ENCODE measurements around the gene ZNF273.

Gene ZNF273

DNA sequence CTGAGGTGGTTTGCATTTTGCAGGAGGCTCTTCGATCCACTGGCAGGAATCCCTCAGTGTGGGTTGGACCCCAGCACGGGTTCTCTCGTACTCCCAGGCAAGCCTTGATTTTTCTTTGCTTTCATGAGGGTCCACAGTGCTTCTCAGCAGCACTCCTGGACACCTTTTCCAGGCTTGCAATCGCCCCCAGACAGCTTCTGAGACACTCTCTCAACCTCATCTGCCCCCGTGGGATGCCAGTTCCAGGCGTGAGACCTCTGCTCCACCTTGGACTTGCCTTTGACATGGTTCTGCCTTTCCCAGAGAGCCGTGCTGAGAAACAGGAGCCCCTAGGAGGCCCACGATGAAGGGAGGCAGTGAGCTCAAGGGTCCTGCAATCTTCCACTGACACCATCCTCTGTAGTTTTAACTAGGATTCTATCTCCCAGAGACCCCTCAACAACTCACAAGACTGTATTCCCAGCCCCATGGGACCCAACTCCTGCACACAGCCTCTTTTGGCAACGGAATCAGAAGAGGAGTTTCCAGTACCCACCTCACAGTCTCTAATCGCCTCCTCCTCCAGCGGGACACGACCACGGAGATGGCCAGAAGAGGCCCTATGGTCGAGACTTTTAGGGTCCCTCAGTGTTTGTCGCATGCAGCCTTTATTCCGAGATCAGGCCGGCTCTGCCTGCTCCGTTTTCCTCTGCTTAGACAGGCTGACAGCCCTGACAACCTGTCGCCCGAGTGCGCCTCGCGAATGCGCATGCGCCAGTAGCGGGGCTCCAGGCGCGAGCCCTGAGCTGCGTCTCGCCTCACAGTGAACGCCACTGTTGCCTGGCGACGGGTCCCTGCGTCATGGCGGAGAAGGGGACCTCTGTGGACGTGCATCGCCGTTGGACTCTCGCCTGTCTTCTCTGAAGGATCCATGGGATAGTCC, 26.0 kb upstream of the ZNF273 start:
- DNase-seq (ENCODE audit: low read depth), result peak; percentile 58

DNA sequence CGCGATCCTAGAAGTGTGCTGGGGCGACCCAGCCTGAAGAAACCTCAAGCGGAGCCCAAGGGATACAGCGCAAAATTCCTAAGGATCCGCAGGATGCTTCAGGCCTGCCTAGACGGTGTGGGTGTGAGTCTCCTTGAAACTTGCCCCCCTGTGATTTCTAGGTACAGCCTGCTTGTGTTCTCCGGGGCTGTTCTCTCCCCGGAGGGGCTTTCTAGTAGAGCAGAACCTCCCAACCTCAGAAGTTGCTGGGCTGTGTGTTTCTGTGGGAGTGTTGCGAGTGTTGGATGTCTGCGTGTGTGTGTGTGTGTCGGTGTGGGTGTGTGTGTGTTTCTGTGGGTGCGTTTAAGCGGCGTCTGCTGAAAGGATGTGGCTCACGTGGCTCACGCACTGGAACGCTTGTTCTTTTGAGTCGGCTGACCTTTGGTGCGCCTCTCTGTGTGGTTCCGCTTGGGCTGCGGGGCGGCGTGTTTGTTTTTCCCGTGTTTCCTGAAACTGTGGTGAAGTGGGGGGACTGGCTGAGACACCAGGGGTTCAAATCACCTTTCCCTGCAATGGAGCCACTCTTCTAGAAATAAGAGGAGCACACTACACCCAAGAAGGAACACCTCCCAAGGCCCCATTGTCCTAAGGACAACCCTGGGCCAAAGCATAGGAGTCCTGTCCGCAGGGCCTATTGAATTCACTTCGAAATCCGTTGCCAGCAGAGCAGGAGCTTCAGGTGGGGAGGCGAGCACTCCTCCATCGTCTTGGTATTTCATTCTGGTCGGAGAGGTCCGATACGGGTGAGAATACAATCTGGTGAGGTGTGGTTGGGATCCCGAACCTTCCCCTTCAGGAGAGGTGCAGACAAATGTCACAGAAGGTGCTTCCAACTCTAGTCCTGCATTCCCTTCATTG, 25.1 kb upstream of the ZNF273 start:
- no peak for DNase-seq (ENCODE audit: low read depth)

DNA sequence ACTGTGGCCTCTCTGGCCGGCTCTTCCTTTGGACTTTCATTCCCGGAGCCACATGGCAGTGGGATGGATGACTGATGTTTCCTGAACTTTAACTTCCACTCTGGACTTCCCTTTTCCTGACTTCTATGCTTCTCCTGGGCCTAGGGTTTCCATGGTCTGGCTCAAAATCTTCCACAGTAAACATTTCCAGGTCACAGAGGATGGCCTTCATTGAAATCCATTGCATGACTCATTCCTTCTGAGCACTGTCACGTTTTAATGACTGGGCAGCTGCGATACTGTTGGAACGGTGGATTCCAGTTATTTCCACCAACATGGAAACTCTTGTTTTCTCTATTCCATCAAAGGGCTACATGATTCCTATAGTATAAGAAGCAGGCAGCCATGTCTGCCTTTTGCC, 24.4 kb upstream of the ZNF273 start:
- no peak for DNase-seq (ENCODE audit: low read depth)

DNA sequence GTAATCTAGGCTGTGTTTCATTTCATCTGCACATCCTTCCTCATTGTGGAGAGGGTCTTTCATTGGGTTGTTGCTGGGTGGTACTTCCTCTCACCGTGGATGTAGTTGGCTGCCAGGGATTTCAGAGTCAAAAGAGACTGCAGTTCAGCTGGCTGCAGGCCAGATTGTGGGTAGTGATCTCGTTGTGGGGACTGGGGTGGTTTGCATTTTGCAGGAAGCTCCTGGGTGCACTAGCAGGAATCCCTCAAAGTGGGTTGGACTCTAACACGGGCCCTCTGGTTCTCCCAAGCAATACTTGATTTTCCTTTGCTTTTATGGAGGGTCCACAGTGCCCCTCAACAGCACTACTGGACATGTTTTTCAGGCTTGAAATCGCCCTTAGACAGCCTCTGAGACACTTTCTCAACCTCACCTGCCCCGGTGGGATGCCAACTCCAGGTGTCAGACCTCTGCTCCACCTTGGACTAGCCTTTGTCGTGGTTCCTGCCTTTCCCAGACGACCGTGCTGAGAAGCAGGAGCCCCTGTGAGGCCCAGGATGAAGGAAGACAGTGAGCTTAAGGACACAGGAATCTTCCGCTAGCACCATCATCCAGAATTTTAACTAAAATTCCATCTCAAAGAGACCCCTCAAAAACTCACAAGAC, 23.9 kb upstream of the ZNF273 start:
- DNase-seq (ENCODE audit: low read depth), result no peak

DNA sequence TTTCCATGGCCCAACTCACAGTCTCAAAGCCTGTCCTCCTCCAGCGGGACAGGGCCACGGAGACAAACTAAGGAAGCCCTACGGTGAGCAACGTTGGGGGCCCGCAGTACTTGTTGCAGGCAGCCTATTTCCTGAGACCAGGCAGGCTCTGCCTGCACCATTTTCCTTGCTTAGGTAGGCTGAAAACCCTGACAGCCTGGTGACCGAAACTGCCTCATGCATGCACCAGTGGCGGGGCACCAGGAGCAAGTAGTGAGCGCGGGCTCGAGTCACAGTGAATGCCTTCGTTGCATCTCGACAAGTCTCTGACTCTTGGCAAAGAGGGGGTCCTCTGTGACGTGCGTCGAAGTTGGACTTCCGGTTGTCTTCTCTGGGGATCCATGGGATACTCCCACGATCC, 23.3 kb upstream of the ZNF273 start:
- DNase-seq (ENCODE audit: low read depth), result no peak

DNA sequence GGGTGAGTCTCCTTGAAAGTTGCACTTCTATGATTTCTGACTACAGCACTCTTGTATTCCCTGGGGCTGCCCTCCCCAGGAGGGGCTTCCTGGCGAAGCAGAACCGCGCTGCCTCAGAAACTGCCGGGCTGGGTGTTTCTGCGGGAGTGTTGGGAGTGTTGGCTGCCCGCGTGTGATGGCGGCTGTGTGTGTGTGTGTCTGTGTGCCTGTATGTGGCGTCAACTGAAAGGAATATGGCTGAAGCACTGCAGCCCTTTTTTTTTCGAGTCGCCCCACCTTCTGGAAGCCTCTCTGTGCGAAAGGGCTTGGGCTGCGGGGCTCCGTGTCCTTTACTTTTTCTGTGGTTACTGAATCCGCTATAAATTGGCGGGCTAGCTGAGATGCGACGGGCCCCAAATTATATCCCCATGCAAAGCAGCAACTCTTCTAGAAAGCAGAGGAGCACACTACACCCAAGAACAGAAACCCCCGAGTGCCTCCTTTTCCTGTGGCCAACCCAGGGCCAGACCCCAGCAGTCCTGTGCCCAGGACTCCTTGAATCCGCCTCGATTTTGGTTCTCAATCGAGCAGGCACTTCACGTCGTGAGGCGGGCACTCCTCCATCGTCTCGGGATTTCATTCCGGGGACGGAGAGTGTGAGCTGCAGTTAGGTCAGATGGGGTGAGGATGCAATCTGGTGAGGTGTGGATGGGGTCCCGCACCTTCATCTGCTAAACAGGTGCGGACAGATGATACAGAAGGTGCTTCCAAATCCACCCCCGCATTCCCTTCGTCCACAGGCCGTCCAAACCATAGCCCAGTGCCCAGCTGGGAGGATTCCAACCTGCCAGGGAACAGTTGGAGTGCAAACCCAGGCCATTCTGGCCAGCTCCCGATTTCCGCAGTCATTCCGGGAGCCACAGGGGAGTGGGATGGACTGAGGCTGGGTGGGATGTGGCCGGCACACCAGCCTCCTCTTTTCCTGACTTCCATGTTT, 22.5 kb upstream of the ZNF273 start:
- DNase-seq (ENCODE audit: low read depth), result no peak

DNA sequence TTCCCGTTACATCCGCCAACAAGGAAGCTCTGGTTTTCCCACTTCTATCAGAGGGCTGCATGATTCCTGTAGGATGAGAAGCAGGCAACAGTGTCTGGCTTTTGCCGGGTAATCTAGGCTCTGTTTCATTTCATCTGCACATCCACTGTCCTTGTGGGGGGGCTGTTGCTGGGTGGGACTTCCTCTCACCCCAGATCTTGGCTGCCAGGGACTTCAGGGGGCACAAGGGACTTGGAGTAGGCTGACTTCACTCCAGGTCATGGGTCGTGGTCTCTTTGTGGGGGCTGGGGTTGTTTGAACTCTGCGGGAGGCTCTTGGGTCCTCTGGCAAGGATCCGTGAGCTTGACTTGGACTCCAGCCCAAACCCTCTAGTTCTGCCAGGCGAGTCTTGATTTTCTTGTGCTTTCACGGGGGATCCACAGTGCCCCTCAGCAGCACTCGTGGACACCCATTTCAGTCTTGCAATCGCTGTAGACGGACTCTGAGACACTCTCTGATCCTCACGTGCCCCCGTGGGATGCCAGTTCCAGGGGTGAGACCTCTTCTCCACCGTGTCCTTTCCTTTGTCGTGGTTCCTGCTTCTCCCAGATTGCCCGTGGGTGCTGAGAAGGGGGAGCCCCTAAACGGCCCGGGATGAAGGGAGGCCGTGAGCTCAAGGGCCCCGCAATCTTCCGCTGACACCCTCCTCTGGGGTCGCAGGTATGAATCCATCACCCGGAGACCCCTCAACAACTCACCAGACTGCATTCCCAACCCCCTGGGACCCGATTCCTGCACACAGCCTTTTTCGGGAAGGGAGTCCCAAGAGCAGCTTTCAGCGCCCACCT, 21.4 kb upstream of the ZNF273 start:
- DNase-seq (ENCODE audit: low read depth), result no peak

DNA sequence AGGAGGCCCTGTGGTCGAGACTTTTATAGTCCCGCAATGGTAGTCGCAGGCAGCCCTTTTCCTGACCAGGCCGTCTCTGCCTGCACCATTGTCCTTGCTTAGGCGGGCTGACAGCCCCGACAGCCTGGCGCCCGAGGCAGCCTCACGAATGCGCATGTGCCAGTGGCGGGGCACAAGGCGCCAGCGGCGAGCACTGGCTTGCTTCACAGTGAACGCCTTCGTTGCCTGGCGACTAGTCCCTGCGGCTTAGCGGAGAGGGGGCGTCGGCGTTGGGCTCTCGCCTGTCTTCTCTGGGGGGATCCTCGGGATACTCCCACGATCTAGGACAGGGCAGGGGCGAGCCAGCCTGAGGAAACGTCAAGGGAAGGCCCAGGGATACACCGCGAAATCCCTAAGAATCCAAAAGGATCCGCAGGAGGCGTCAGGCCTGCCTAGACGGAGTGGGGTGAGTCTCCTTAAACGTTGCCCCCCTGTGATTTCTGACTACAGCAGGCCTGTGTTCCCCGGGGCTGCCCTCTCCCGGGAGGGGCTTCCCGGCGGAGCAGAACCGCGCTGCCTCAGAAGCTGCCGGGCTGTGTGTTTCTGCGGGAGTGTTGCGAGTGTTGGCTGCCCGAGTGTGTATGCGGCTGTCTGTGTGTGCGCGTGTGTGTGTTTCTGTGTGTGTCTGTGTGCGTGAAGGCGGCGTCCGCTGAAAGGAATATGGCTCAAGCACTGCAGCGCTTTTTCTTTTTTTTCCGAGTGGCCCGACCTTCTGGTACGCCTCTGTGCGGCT, 20.5 kb upstream of the ZNF273 start:
- DNase-seq (ENCODE audit: low read depth), result peak; percentile 34

DNA sequence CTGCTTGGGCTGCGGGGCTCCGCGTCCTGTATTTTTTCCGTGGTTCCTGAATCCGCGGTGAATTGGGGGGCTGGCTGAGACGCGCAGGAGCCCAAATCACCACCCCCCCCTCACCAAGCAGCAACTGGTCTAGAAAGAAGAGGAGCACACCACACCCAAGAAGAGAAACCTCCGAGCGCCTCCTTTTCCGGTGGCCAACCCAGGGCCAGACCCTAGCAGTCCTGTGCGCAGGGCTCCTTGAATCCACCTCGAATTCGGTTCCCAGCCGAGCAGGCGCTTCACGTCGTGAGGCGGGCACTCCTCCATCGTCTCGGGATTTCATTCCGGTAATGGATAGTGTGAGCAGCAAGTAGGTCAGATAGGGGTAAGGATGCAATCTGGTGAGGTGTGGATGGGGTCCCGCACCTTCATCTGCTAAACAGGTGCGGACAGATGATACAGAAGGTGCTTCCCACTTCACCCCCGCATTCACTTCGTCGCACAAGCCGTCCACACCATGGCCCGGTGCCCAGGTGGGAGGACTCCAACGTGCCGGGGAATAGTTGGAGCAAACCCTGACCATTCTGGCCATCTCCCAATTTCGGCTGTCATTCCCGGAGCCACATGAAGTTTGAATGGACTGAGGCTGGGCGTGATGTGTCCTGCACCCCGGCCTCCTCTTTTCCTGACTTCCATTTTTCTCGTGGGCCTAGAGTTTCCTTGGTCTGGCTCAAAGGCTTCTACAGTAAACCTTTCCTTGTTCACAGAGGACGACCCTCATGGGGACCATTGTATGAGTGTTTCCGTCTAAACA, 19.8 kb upstream of the ZNF273 start:
- no peak for DNase-seq (ENCODE audit: low read depth)

DNA sequence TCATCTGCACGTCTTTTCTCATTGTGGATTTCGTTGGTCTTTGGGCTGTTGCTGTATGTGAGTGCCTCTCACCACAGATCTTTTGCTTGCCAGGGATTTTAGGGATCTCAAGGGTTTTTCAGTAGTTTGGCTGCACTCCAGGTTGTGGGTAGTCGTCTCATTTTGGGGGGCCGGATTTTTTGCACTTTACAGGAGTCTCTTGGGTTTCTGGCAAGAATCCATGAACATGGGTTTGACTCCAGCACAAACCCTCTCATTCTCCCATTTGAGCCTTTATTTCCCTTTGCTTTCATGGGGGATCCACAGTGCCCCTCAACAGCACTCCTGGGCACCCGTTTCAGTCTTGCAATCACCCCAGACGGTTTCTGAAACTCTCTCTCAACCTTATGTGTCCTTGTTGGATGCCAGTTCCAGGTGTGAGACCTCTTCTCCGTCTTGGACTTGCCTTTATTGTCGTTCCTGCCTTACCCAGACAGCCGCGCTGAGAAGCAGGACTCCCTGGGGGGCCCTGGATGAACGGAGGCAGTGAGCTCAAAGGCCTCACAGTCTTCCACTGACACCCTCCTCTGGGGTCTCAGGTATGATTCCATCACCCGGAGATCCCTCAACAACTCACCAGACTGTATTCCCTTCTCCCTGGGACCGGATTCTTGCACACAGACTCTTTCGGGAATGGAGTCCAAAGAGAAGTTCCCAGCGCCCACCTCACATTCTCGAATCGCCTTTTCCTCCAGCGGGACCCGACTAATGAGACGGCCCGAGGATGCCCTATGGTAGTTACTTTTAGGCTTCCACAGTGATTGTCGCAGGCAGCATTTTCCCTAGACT, 18.8 kb upstream of the ZNF273 start:
- no peak for DNase-seq (ENCODE audit: low read depth)

DNA sequence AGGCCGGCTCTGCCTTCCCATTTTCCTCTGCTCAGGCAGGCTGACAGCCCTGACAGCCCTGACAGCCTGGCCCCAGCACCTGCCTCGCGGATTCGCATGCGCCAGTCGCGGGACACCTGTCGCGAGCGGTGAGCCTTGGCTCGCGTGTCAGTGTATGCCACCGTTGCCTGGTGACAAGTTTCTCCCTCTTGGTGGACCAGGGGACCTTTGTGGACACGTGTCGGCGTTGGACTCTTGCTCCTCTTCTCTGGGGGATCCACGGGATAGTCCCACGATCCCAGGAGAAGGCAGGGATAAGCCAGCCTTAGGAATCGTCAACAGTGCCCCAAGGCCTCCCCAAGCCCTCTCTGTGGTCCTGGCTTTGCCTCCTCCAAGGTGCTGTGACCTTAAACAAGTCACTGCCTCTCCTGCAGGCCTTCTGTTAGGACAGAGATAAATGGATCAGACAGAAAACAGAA, 18.1 kb upstream of the ZNF273 start:
- DNase-seq (ENCODE audit: low read depth), result no peak

DNA sequence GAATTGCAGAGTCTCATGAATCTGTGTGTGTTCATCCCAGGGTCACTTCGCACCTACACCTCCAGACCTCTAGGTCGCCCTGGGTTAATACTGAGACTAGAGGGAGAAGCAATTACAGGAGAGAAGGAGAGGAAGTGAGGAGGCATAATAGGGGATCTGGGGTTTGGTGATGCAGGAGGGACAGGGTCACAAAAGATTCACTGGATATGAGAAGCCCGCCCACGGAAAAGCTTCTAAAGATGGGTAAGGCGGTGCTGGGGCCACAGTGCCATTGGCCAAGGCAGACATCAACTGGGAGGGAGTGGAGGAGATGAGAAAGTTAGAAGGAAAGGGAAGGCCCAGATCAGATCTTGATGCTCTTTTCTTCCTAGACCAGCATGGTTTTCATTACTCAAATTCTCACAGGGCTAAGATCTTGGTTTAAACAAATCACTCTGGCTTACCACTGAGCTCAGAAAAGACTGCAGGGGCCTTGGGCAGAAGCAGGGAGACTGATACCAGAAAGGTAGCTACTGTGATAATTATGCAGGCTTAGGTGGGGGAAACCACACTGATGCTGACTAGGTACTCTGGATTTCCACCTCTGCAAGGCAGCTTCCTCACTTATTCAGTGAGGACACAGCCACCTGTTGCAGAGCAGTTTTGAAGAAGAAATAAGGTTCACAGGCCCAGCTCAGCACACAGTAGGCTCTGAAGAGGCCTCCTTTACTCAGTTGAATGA, 17.4 kb upstream of the ZNF273 start:
- no peak for DNase-seq (ENCODE audit: low read depth)

DNA sequence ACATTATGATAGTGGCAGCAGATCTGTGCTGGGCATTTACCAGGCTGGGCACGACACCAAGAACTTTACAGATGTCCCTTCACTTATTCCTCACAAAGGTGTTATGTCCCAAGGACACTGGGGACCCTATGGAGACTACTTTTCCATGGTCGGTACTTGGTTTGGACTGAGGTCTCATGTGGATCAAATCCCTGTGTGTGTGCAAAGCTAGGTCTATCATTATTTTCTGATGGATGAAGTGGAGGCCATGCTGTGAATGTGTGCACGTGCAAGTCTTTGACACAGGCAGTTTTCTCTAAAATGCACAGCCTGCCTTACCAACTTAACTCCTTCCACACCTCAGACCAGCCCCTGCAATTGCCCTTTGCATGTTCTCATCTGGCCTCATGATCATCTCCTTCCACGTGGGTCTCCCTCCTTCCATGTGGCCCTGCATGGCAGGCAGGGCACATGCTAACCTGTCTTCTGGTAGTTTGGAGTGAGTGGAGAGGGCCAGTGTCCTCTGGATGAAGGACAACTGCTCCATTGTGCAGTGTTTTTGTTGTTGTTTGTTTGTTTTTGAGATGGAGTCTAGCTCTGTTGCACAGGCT, 16.0 kb upstream of the ZNF273 start:
- DNase-seq (ENCODE audit: low read depth), result no peak

DNA sequence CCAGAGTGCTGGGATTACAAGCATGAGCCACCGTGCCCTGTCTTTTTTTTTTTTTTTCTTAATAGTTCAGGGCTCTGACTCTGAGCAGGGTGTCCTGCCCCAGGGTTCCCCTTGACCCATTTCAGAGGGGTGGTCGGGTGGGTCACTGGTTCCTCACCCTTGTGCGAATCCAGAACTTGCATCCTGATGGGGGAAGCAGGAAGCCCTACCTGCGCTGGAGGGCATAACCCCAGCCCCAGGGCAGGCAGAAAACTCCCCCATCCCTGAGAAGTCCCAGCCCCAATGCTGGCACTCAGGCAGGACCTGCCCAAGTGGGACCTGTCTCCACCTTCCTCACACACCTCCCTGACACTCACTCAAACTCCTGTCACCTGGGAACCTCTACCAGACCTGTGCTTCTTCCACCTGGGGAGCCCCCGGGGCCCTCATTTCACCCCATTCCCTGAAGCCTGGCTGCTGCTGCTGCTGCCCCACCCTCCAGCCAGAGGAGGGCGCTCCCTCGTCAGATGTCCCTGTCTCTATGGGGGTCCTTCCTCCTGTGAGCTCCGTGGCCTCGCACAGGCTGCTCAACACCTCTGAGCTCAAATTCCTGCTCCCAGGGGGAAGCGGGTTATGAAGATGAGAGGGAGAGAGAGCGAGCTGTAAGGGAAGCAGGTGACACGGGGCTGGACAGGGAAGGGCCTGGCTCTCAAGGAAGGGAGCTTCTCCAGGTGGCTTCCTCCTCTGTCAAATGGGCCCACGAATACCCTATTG, 15.1 kb upstream of the ZNF273 start:
- peak; percentile 33 for DNase-seq (ENCODE audit: low read depth)

DNA sequence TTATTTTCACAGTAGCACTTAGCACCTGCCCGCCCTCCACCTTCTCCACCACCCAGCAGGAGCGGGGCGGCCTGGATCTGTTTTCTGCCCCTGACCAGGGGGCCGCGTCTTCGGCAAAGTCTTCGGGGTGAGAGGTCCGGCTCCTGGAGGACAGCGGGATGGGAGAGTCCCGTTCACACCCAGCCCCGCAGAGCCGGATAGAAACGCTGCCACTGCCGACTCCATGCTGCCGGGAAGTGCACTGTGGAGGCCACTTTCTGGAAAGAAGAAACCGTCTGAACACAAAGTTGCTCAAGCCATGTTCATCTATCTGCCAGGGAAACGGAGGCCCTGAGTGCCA, 14.5 kb upstream of the ZNF273 start:
- no peak for DNase-seq (ENCODE audit: low read depth)

Measured in stimulated activated CD8-positive, alpha-beta memory T cell treated with anti-CD3 and anti-CD28 coated beads, Interleukin-4, amount 100 ng/mL, for 24 hours (primary cell).